Liver (tissue), 9 donors: ENCODE measurements around the gene TAF3. TPM values are rescaled to one million over a fixed set of nuclear protein-coding genes. Genes with fewer than 3 reads are reported as not detected.

Experiments
- DNase-seq: peaks from one replicate; pipeline ENCODE4 v3.0.0-alpha.2; 2017; ENCODE audit warnings: low spot score
- H3K27ac ChIP-seq, 2 donors: one replicate each; pipeline ENCODE4 v1.7.0; 2013; ENCODE audit warnings: inconsistent platforms in 2 of 2, low read length in 2 of 2, control low read depth in 1 of 2, low read depth in 1 of 2, mild to moderate bottlenecking in 1 of 2
- H3K27me3 ChIP-seq, 4 donors: one replicate each; pipeline versions ENCODE4 v1.6.1 to v1.7.0; 2013; ENCODE audit warnings: low read length in 3 of 4, inconsistent platforms in 1 of 4, mild to moderate bottlenecking in 1 of 4, moderate library complexity in 1 of 4; ENCODE audit not compliant: control insufficient read depth in 4 of 4, insufficient read depth in 4 of 4
- H3K36me3 ChIP-seq, 4 donors: one replicate each; pipeline versions ENCODE4 v1.6.1 to v1.7.0; 2013; ENCODE audit warnings: low read length in 3 of 4, mild to moderate bottlenecking in 3 of 4, low read depth in 1 of 4, moderate library complexity in 1 of 4; ENCODE audit not compliant: control insufficient read depth in 4 of 4, insufficient read depth in 3 of 4
- H3K4me1 ChIP-seq, 4 donors: one replicate each; pipeline versions ENCODE4 v1.6.1 to v1.7.0; 2013; ENCODE audit warnings: low read length in 3 of 4, mild to moderate bottlenecking in 3 of 4, moderate library complexity in 1 of 4; ENCODE audit not compliant: control insufficient read depth in 4 of 4, insufficient read depth in 4 of 4
- H3K4me3 ChIP-seq, 3 donors: one replicate each; pipeline versions ENCODE4 v1.6.1 to v1.7.0; 2013; ENCODE audit warnings: low read length in 3 of 3, control low read depth in 1 of 3, low read depth in 1 of 3, mild to moderate bottlenecking in 1 of 3
- H3K9ac ChIP-seq, 2 donors: one replicate each; pipeline ENCODE4 v1.7.0; 2013; ENCODE audit warnings: low read length in 2 of 2, mild to moderate bottlenecking in 2 of 2, moderate library complexity in 2 of 2, control low read depth in 1 of 2, low read depth in 1 of 2
- H3K9me3 ChIP-seq, 4 donors: one replicate each; pipeline versions ENCODE4 v1.6.1 to v1.7.0; 2013; ENCODE audit warnings: low read length in 3 of 4; ENCODE audit not compliant: control insufficient read depth in 4 of 4
- CTCF ChIP-seq: fragments of 150-350 bp; IDR thresholded peaks from 2 replicates; pipeline ENCODE4 v1.5.1; 2017; ENCODE audit warnings: improper control_type of control experiment, low read depth, low read length; ENCODE audit not compliant: missing input control
- EGR1 ChIP-seq, 2 donors: IDR thresholded peaks; 2 replicates each; pipeline ENCODE4 v1.6.1; 2016 to 2018; ENCODE audit warnings: antibody characterized with exemption in 2 of 2, low read depth in 2 of 2
- FOXA1 ChIP-seq: IDR thresholded peaks from 2 replicates; pipeline ENCODE4 v1.6.1; 2016; ENCODE audit warnings: antibody characterized with exemption
- FOXA2 ChIP-seq: IDR thresholded peaks from 2 replicates; pipeline ENCODE4 v1.6.1; 2016; ENCODE audit warnings: antibody characterized with exemption
- GABPA ChIP-seq, 2 donors: IDR thresholded peaks in 1 of 2; conservative IDR thresholded peaks in 1 of 2; 2 replicates each; pipeline ENCODE4 v1.6.1; 2016; ENCODE audit warnings: antibody characterized with exemption in 2 of 2, mild to moderate bottlenecking in 1 of 2, moderate library complexity in 1 of 2
- HNF4A ChIP-seq, 2 donors: conservative IDR thresholded peaks; 2 replicates each; pipeline ENCODE4 v1.6.1; 2016; ENCODE audit warnings: antibody characterized with exemption in 2 of 2, mild to moderate bottlenecking in 2 of 2
- HNF4G ChIP-seq: IDR thresholded peaks from 2 replicates; pipeline ENCODE4 v1.6.1; 2016; ENCODE audit warnings: antibody characterized with exemption
- JUND ChIP-seq, 2 donors: IDR thresholded peaks; 2 replicates each; pipeline ENCODE4 v1.6.1; 2016; ENCODE audit warnings: antibody characterized with exemption in 2 of 2
- NR2F2 ChIP-seq: IDR thresholded peaks from 2 replicates; pipeline ENCODE4 v1.6.1; 2016; ENCODE audit warnings: antibody characterized with exemption
- RAD21 ChIP-seq, 2 donors: IDR thresholded peaks; 2 replicates each; pipeline ENCODE4 v1.6.1; 2016; ENCODE audit warnings: antibody characterized with exemption in 2 of 2, mild to moderate bottlenecking in 2 of 2
- RXRA ChIP-seq, 2 donors: IDR thresholded peaks; 2 replicates each; pipeline ENCODE4 v1.6.1; 2017 to 2018; ENCODE audit warnings: antibody characterized with exemption in 2 of 2, mild to moderate bottlenecking in 1 of 2
- SP1 ChIP-seq: IDR thresholded peaks from 2 replicates; pipeline ENCODE4 v1.6.1; 2018; ENCODE audit warnings: antibody characterized with exemption, mild to moderate bottlenecking
- TAF1 ChIP-seq: conservative IDR thresholded peaks from 2 replicates; pipeline ENCODE4 v1.6.1; 2016; ENCODE audit warnings: antibody characterized with exemption, mild to moderate bottlenecking
- YY1 ChIP-seq: IDR thresholded peaks from 2 replicates; pipeline ENCODE4 v1.6.1; 2016; ENCODE audit warnings: antibody characterized with exemption, mild to moderate bottlenecking
- ZBTB33 ChIP-seq: IDR thresholded peaks from 2 replicates; pipeline ENCODE4 v1.6.1; 2016; ENCODE audit warnings: antibody characterized with exemption
- WGBS: extraction: QIAGEN DNeasy Blood & Tissue Kit; methylation state at CpG from one replicate; pipeline ENCODE4 v1.1.7; 2013; 5-methylcytosine and 5-hydroxymethylcytosine counted together
- polyA plus RNA-seq, 2 donors: library from polyadenylated mRNA; stranded (reverse) in 1 of 2; unstranded in 1 of 2; fragments of 200-250 nt in 1 of 2; fragments of >200 nt in 1 of 2; fragmentation: Nextera tagmentation in 1 of 2; extraction: Ambion mirVana in 1 of 2; gene quantifications; one replicate each; pipeline versions ENCODE4 v1.2.1 to v1.2.3, GENCODE V29; 2013 to 2015
- total RNA-seq, 2 donors: library from RNA; depleted of rRNA; stranded (reverse); fragments of >200 nt; gene quantifications; one replicate each; pipeline ENCODE4 v1.2.3, GENCODE V29; 2014
- TF ChIP-seq, protein P1 (sequence below): IDR thresholded peaks from 2 replicates; pipeline ENCODE4 v1.6.1; 2016; ENCODE audit warnings: antibody characterized with exemption, mild to moderate bottlenecking
- TF ChIP-seq, protein P2 (sequence below): IDR thresholded peaks from 2 replicates; pipeline ENCODE4 v1.6.1; 2016; ENCODE audit warnings: antibody characterized with exemption
- TF ChIP-seq, protein P3 (sequence below): IDR thresholded peaks from 2 replicates; pipeline ENCODE4 v1.6.1; 2016; ENCODE audit warnings: antibody characterized with exemption
- donor health status: healthy.
- donor health status: healthy.
- donor health status: healthy.
- donor health status: healthy.
- donor health status: healthy.

Gene TAF3
- total and polyA plus RNA-seq, 4 donors = 1.5 to 3.6 (median 1.9) TPM

DNA sequence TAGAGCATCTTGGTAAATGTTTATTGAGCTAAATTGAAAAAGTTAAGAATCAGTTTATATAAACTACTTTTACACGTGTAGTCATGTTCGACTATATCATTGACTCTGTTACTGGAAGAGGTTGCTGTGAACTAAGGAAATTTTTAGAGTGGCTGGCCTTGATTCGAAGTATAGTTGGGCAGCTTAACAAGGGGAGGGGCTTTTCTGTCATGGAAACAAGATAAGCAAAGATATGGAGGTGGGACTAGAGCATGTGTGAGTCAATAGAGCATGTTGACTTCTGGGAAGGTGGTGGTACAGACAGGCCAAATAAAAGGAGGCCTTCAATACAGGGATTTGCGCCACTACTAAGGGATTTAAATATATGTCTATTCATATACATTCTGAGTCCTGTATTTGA is 22.7 kb upstream of the TAF3 start (continued):
- TF ChIP-seq EGR1 (IDR thresholded peaks at IDR 0.05; ENCODE audit: low read depth in 2 of 2) (no peak), SP1 (peak; percentile 22), NR2F2 (no peak), FOXA1 (no peak)

- Histone ChIP-seq H3K4me3 (no peak overlapping the region), H3K4me1 (peaks cover 3 to 15% (median 9%) of the 10 kb centered on the region in 4 donors), H3K36me3 (peaks cover 4 to 52% (median 42%) of the 10 kb centered on the region in 4 donors), H3K27me3 (no peaks in the 10 kb centered on the region), H3K27ac (no peak overlapping the region), H3K9ac (no peak overlapping the region), H3K9me3 (no peaks in the 10 kb centered on the region)
- TF ChIP-seq YY1 = no peak
- no peak for TF ChIP-seq GABPA (IDR thresholded peaks at IDR 0.05 in 1 of 2, conservative IDR thresholded peaks at IDR 0.05 in 1 of 2)
- TF ChIP-seq, protein P1, sequence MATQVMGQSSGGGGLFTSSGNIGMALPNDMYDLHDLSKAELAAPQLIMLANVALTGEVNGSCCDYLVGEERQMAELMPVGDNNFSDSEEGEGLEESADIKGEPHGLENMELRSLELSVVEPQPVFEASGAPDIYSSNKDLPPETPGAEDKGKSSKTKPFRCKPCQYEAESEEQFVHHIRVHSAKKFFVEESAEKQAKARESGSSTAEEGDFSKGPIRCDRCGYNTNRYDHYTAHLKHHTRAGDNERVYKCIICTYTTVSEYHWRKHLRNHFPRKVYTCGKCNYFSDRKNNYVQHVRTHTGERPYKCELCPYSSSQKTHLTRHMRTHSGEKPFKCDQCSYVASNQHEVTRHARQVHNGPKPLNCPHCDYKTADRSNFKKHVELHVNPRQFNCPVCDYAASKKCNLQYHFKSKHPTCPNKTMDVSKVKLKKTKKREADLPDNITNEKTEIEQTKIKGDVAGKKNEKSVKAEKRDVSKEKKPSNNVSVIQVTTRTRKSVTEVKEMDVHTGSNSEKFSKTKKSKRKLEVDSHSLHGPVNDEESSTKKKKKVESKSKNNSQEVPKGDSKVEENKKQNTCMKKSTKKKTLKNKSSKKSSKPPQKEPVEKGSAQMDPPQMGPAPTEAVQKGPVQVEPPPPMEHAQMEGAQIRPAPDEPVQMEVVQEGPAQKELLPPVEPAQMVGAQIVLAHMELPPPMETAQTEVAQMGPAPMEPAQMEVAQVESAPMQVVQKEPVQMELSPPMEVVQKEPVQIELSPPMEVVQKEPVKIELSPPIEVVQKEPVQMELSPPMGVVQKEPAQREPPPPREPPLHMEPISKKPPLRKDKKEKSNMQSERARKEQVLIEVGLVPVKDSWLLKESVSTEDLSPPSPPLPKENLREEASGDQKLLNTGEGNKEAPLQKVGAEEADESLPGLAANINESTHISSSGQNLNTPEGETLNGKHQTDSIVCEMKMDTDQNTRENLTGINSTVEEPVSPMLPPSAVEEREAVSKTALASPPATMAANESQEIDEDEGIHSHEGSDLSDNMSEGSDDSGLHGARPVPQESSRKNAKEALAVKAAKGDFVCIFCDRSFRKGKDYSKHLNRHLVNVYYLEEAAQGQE = no peak
- TF ChIP-seq EGR1 (IDR thresholded peaks at IDR 0.05; ENCODE audit: low read depth in 2 of 2) = no peak
- TF ChIP-seq SP1 = no peak
- no peak for TF ChIP-seq FOXA1
- TF ChIP-seq, protein P2, sequence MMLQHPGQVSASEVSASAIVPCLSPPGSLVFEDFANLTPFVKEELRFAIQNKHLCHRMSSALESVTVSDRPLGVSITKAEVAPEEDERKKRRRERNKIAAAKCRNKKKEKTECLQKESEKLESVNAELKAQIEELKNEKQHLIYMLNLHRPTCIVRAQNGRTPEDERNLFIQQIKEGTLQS = no peak
- TF ChIP-seq HNF4A (conservative IDR thresholded peaks at IDR 0.05) = no peak
- TF ChIP-seq JUND (IDR thresholded peaks at IDR 0.05) = no peak
- no peak for TF ChIP-seq FOXA2
- TF ChIP-seq CTCF = no peak
- TF ChIP-seq RAD21 (IDR thresholded peaks at IDR 0.05) = no peak
- no peak for TF ChIP-seq NR2F2
- TF ChIP-seq ZBTB33 = no peak
- TF ChIP-seq RXRA (IDR thresholded peaks at IDR 0.05) = no peak
- TF ChIP-seq TAF1 = no peak
- no peak for TF ChIP-seq HNF4G
- TF ChIP-seq, protein P3, sequence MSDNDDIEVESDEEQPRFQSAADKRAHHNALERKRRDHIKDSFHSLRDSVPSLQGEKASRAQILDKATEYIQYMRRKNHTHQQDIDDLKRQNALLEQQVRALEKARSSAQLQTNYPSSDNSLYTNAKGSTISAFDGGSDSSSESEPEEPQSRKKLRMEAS = no peak
- WGBS = 78% methylated on average over 6 of the region's 6 CpGs
- no peak for DNase-seq
Observed at GRCh38 chr10:7797582-7797981, 20.7 kb upstream of the TAF3 start.
